A172 (cell line): Measurements from ENCODE around the gene POLDIP2. TPM values are rescaled to one million over a fixed set of nuclear protein-coding genes. Genes with fewer than 3 reads are reported as not detected.

ENCODE experiments used
- DNase-seq: peaks from one replicate; pipeline ENCODE4 v3.0.0-alpha.2; 2015; ENCODE audit warnings: low spot score
- total RNA-seq: library from RNA; depleted of rRNA; stranded (reverse); fragments of >200 nt; shearing (Covaris generic); gene quantifications from 2 replicates; pipeline ENCODE4 v1.2.3, GENCODE V29; 2014; rRNA removed

Gene POLDIP2, protein sequence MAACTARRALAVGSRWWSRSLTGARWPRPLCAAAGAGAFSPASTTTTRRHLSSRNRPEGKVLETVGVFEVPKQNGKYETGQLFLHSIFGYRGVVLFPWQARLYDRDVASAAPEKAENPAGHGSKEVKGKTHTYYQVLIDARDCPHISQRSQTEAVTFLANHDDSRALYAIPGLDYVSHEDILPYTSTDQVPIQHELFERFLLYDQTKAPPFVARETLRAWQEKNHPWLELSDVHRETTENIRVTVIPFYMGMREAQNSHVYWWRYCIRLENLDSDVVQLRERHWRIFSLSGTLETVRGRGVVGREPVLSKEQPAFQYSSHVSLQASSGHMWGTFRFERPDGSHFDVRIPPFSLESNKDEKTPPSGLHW
- 166 and 176 TPM in 2 replicates for total RNA-seq

DNA sequence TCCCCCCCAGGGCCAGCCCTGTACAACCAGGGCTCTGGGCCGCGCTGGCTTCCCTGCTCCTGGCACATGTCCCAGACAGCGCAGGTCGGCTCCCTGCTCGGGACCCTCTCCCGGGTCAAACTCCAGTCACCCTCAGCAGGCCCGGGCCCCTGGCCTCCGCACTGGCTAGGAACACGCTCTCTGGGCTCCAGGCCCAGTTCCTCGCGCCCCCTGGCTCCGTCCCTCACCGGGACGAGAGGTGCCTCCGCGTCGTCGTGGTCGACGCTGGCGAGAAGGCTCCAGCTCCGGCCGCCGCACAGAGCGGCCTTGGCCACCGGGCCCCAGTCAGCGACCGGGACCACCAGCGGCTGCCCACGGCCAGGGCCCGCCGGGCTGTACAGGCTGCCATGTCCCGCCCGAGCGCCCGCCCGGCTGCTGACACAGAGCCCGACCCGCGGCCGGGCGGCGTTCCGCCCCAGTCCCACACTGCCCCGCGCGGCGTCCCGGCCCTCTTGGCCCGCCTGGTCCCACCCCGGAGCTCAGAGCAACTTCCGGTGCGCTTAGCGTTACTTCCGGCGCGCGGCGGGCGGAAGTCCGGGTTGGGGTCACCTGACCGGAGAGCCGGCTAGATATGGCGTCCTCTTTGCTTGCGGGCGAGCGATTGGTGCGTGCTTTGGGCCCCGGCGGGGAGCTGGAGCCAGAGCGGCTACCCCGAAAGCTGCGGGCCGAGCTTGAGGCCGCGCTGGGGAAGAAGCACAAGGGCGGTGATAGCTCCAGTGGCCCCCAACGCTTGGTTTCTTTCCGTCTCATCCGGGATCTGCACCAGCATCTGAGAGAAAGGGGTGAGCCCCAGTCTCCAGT, at the start of gene POLDIP2:
Gene POLDIP2 (minus strand): TSS at position 467 of the 840 bp plus-strand sequence. CDS start 79 bp downstream, at position 388.
- DNase-seq: peak; percentile 89

DNA sequence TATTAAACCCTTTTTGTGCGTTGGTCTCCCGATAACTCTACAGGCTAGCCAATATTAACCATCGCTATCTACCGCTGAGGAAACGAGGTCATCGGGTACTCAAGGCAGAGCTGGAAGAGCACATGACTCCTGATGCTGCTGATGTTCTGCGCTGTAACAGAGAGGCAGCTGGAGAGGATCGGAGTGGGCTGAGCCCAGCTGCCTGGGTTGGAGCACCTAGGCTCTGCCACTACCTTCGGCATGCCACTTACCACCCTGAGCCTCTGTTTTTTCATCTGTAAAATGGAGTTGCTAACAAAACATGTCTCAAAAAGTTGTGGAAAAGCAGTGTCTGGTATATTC, 49.1 kb upstream of the POLDIP2 start:
- no peak for DNase-seq

DNA sequence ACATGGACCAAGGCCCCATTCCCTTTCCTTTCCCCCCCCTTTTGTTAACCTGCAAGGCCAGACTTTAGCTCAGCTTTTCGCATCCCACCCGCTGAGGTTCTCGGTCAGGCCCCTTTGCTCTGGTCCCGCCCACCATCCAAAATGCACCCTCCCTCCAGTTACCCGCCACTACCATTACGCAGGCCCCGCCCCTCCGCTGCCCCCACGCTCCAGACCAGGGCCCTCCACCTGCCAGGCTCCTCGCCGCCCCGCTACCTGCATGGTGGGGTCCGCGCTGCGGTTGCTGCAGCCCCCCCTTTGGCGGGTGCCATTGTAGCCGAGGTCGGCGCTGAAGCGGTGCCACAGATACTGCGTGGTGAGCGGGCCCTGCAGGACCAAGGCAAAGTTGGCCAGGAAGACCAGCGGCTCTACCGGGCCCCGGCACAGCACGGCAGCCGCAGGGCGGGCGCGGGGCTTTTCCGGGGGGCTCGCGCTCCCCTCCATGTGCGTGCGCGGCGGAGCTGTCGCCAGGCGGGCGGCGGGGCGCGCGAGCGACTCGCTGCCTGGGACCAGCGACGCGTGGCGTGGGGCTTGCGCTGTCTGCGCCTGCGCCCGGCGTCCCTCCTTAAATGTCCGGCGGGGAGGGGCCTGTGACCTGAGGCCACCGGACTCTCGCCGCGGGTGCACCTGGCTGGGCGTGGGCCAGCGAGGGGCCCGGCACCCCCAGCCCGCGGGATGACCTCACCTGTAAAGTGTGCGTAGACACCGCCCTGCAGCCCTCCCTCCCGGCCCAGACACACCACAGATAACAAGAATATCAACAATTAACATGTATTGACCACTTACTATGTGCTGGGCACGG, 48.5 kb upstream of the POLDIP2 start, which contains the start of gene SLC46A1:
Gene SLC46A1 (minus strand): TSS at position 581 of the 841 bp plus-strand sequence. CDS start 98 bp downstream, at position 483.
- DNase-seq: no peak

DNA sequence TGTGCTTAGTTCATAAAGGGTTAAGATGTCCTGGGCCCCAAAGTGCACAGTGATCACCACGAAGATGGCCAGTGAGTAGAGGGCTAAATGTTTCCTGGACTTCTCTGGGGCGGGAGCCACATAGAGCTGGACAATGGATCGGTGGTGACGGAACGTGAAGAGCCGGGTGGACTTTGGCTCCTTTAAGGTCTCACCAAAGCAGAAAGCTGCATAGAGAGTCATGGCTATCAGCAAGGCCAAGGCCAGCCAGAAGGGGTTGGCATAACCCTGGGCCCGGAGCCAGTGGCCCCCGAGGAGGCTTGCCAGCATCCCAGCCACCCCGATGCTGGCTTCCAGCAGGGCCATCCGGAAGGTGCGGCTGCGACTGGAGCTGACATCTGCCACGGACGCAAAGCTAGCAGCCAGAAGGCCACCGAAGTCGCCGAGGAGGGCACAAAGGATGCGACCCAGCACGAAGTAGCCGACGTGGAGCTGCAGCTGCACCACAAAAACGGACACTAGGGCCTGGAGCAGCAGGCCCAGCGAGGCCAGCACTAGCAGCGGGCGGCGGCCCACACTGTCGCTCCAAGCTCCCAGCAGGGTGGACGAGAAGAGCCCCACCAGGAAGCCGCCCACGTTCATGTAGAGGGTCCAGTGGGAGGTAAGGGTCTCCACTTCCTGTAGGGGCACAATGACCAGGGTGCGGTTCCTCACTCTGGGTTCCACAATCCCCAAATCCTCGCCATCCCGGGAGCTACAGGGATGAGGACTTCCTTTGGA, 47.7 kb upstream of the POLDIP2 start:
- no peak for DNase-seq

DNA sequence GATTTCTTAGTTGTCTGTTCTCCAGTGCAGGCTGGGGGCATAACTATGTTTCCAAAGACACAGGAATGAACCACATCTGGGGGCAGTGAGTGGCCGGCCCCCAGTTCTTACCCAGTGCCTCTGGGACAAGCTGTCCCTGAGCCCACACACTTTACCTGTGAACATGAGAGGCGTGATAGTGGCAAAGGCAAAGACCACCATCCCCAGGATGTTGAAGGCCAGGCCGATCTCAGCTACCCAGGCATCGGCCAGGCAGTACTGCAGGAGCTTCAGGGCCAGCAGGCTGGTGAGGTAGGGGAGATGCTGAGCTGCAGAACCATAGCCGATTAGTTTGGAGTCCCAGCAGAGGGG, 47.1 kb upstream of the POLDIP2 start:
- DNase-seq: no peak

DNA sequence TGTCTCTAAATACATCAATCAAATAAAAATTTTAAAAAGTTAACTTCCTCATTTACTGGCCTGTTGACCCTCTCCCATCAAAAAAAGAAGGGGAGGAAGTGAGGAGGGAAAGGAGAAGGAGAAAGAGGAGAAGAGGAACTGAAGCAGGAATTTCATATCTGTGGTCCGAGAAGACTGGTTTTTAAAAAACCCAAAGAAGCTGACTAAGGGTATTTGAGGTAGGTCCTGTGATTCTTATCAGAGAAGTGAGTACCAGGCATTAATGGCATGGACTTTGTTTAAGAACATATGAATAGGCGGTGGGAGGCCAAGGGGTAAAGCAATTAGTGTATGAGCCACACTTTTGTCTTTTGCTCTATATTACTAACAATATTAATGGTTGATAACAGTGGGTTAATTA, 46.7 kb upstream of the POLDIP2 start:
- no peak for DNase-seq

DNA sequence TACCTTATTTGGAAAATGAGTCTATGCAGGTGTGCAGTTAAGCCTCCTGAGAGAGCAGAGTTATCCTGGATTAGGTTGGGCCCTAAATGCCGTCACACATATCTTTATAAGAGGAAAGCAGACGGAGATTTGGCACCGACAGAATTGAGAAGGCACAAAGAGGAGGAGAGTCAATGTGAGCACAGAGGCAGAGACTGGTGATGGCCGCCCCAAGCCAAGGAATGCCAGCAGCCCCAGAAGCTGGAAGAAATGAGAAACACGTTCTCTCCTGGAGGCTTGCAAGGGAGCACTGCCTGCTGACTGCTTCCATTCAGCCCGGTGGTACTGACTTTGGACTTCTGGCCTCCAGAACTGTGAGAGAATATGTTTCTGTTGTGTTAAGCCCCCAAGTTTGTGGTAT, 45.5 kb upstream of the POLDIP2 start:
- DNase-seq: no peak

DNA sequence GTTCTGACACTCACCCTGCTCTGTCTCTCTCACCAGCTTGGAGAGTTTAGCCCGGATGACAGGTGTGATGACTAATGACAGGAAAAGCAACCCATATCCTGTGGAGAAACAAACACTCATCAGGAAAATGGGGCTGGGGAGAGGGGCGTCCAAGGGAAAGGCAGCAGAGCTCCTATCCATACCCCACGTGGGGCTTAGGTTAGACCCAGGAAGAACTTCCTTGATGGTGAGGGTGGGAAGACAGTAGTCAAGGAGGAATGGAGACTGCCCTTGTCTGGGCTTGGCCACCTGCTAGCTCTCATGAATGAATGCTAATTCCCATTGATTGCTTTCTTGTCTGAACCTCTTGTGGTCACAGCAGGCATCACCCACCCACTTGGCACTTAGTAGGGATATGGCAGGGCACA, 44.9 kb upstream of the POLDIP2 start:
- DNase-seq: peak; percentile 21

DNA sequence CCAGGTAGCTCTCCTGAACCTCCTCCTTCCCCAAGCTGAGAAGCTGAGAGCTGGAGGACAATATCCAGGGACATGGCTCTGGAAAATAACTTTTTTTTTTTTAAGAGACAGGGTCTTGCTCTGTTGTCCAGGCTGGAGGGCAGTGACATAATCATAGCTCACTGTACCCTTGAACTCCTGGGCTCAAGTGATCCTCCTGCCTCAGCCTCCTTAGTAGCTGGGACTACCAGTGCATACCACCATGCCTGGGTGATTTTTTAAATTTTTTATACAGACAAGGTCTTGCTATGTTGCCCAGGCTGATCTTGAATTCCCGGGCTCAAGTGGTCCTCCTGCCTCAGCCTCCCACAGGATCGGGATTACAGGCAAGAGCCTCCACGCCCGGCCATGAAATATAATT, 42.5 kb upstream of the POLDIP2 start:
- no peak for DNase-seq

DNA sequence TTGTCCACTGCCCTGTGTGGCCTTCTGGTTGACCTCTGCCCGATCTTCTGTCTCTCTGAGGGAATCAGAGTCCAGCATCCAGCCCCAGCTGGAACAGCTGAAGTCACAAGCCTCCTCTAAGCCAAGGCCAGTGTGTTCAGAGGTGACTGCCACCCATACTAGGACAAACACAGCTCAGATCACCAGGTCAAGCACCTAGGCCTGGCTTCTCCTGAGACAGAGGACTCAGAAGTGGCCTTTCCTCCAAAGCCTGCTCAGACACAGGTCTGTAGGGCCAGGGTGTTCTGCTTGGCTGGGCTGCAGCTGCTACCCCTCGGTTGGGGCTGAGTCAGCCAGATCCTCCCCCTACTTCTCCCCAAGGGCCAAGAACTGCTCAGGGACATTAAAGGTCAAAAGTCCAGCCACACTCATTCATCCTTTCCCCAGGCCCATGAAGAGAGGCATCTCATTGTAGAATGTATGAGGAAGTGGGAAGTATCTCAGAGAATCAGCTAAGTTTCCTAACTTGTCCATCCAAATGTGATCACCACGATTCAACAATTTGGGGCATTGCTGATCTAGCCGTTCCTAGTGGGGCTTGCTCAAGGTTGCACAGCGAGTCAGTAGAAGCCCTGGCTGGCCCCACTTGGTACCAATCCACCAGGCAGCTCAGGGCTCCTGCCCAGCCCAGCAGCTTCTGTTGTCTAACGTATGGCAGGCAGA, 41.1 kb upstream of the POLDIP2 start:
- DNase-seq: no peak

DNA sequence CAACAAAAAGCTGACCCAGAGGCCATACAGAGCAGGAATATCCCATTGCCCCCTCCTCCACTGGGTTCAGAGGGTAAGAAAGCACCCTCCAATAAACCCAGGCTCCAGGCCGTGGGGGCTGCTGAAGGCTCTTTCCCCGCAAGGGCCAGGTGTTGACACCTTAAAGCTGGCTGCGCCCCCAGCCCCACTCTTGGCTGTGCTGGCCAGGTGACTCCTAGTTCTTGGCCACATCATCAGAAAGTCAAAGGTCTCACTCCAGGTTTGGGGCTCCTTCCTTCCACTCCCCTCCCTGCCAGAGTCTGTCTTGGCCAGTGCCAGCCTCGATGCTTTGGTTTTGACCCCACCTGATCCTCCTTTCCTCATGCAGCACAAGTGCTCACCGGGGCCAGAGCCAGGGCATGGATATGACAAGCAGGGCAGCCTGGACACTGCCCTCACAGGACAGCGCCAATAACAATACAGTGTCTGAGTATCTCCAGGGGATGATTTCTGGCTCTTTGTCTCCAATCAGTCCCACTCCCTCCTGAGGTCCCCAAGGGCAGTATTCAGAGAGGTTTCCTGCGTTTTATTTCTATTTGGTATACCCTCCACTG, 40.5 kb upstream of the POLDIP2 start:
- DNase-seq: no peak

DNA sequence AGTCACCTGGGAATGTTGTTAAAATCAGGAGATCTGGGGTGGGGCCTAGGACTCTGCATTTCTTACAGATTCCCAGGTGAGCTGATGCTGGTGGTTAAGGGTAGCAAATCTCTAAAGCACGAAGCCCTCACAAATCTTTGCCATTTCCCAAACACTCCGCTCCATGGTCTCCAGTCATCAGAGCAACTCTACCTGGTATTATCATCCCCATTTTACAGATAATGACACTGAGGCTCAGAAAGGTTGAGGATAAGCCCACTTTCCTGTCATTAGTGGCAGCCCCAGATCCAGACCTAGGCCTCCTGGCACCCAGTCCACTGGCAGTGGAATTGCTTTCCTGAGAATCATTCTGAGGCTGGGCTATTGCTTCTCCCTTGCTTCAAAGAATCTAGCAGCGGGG, 39.9 kb upstream of the POLDIP2 start:
- no peak for DNase-seq

DNA sequence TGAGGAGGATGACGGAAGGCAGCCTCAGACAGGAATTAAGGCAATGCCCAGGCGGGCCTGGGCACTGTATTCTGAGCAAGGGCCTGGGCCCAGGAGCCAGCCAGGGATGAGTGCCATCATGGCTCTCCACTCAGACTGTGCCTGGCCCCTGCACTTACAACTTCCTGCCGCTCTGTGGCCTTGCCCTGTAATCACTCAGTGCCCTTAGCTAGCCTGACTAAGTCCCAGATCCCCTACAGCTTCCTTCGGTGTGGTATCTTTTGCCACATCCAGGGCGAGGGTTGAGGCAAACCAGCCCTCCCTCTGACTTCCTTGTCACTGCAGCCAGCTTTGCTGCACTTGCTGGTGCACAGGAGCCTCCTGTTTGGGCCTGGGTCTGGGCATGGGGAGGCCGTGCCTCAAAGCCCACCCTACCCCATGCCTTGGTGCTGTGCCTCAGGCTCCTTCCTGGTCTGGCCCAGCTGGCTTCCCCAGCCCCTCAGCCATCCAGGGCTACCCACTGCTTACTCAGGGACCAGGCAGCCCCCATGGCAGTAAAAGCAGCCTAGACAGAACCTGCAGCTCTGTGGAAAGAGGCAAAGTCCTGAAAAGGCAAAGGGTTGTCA, 39.4 kb upstream of the POLDIP2 start:
- no peak for DNase-seq

DNA sequence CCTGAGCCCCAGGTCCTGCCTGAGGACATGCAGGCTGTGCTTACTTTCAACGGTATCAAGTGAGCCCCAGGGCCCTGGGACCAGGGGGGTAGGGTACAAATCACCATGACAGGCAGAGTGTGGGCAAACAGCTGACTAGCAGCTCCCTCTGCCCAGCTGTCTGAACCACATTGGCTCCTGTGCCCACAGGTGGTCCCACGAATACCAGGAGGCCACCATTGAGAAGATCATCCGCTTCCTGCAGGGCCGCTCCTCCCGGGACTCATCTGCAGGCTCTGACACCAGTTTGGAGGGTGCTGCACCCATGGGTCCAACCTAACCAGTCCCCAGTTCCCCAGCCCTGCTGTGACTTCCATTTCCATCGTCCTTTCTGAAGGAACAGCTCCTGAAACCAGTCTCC, 38.6 kb upstream of the POLDIP2 start:
- DNase-seq: no peak

DNA sequence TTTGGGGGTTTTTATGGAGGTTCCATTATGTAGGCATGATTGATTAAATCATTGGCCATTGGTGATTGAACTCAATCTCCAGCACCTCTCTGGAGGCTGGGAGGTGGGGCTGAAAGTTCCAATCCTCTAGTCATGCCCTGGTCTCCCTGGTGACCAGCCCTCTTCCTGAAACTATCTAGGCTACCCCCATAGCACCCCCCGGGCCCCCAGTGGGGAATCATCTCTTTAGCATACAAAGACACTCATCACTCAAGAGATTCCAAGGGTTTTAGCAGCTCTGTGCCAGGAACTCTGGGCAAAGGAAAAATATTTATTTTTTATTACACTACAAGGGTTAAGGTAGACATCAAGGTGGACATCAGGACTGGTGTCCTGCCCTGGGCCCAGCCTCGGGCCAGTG, 38.1 kb upstream of the POLDIP2 start:
- no peak for DNase-seq

DNA sequence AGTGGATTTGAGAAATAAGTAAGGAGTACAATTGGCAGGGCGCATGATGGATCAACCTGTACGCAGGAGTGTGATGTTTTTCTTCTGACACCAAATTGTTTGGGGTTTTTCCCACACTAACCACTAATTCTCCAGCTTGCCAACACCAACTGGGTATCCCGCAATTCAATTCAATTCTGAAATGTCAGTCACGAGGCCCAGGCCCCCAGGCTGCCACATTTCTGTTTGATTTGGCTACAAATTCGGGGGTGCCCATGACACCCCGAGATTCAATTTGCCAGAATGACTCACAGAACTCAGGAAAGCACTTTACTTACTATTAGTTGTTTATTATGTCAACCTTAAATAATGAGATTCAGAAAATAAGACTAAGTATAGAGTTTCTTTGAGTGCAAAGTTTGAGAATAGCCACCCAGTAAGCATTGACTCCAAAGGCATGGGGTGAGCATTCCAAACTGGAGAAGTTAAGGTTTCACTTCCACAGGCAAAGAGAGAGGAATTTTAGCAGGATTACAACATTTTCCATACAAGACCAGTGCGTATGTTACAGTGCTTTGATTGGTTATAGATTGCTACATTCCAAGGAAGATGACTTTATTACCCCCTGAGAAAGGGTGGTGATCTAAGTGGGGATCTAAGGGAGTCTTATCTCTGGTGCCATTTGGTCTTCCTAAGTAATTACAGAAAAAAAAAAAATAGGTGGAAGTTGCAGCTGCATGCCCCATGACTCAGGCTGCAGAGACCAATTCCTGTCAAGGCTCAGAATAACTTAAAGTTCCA, 37.2 kb upstream of the POLDIP2 start:
- peak; percentile 53 for DNase-seq

DNA sequence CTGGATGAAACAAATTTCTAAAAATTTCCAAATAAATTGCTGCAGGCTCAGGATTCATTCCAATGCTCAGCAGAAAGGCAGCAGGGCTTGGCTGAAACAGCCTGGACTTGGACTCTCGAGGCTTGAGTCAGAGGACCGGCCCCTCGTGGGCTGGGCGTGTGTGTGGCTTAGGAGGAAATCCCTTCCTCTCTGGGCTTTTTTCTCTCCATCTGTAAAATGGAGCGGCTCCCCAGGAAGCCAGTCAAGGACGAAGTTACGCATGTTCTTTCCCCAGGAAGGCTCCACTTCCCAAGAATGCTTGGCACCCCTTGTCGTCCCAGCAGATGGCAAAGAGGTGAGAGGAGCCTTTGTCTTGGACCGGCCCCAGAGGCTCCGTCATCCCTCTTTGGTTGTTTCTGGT, 35.2 kb upstream of the POLDIP2 start:
- no peak for DNase-seq

DNA sequence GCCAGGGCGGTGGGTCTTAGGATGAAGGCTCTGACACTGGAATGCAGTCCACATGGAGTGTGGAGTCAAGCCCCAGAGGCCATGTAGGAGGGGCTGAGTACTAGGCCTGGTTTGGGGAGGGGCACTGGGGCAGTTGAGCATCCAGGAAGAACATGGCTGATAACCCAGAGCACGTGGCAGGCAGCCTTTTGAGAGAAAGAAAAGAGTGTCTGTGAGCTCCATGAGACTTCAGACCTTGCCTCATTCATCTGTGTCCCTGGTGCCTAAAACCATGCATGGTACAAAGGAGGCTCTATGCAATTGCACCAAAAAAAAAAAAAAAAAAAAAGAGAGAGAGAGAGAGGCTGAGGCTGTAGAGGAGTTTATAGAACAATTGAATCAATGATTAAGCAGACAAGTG, 34.1 kb upstream of the POLDIP2 start:
- DNase-seq: no peak

DNA sequence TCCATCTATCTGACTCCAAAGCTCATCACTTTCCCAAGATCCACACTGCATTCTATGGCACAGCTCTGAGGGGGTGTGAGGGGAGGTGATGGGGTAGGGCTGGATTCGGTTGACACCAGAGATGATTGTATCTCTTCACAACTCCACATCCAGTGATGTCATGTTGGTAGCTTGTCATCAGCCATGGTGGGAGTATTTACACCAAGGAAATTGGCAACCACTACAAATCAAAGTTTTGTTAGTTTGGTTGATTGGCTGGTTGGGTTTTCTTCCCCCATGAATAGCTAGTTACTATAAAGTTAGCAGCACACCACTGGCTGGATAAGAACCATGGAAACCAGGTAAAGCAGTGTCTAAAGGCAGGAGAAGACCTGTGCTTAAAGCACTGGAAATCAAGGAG, 33.7 kb upstream of the POLDIP2 start:
- no peak for DNase-seq
